Thoracic aorta (tissue), 2 donors: ENCODE measurements around the gene RUSC1. TPM values are rescaled to one million over a fixed set of nuclear protein-coding genes. Genes with fewer than 3 reads are reported as not detected.

Source experiments
- ATAC-seq: fragments of 150-250 bp; one replicate; pipeline ENCODE4 v1.8.0; 2017; ENCODE audit warnings: low read depth; ENCODE audit not compliant: insufficient number of reproducible peaks, low FRiP score
- DNase-seq: peaks from one replicate; pipeline ENCODE4 v3.0.0-alpha.2; 2020; ENCODE audit warnings: low spot score
- H3K27ac ChIP-seq, 2 donors: fragments of 200-600 bp; sonication (generic); 1 replicate in 1 of 2; 2 replicates in 1 of 2; pipeline ENCODE4 v1.5.1; 2016; ENCODE audit warnings: mild to moderate bottlenecking in 2 of 2, moderate library complexity in 2 of 2
- H3K27me3 ChIP-seq: fragments of 200-600 bp; sonication (generic); replicated peaks from 2 replicates; pipeline ENCODE4 v1.6.0; 2016; ENCODE audit warnings: mild to moderate bottlenecking; ENCODE audit not compliant: insufficient read depth
- H3K36me3 ChIP-seq: fragments of 200-600 bp; sonication (generic); one replicate; pipeline ENCODE4 v1.5.1; 2016
- H3K4me1 ChIP-seq, 2 donors: fragments of 200-600 bp; sonication (generic); 1 replicate in 1 of 2; 2 replicates in 1 of 2; pipeline versions ENCODE4 v1.5.1 to v1.6.0; 2016; ENCODE audit warnings: low read depth in 2 of 2, mild to moderate bottlenecking in 1 of 2; ENCODE audit not compliant: control insufficient read depth in 1 of 2
- H3K4me3 ChIP-seq: fragments of 200-600 bp; sonication (generic); 2 replicates; pipeline ENCODE4 v1.5.1; 2016; ENCODE audit warnings: mild to moderate bottlenecking
- H3K9me3 ChIP-seq: fragments of 200-600 bp; sonication (generic); 2 replicates; pipeline ENCODE4 v1.5.1; 2016
- CTCF ChIP-seq: fragments of 200-600 bp; sonication (generic); IDR thresholded peaks from one replicate; pipeline ENCODE4 v1.5.1; 2019; ENCODE audit warnings: antibody characterized with exemption
- total RNA-seq, 2 donors: library from RNA; depleted of rRNA; stranded (reverse); fragments of >200 nt; gene quantifications; one replicate each; pipeline versions ENCODE4 v1.1.0 to v1.2.3, GENCODE V29; 2016

RUSC1 gene
- total RNA-seq = 10 to 100 TPM; 38.7 to 61.3 TPM

- Histone ChIP-seq H3K4me1 (peaks cover 10 to 31% of the 10 kb centered on the region in 2 donors), H3K9me3 (no peaks in the 10 kb centered on the region), H3K4me3 (peak within 1 kb of the TSS; percentile 80), H3K27me3 (no peaks in the 10 kb centered on the region), H3K36me3 (no peaks in the 10 kb centered on the region), H3K27ac (peak within 1 kb of the TSS; percentile 86 to 91)
- DNase-seq = peak; percentile 34
- peak; percentile 10 for ATAC-seq
- TF ChIP-seq CTCF = no peak
Observed at GRCh38 chr1:155320661-155321617, at the start of gene RUSC1. Gene RUSC1, plus strand, starts transcription at chr1:155320894. Its CDS starts 880 bp downstream, at chr1:155321774.

GRCh38 chr1:155272466-155273342 lies 48.0 kb upstream of the RUSC1 start:
- Histone ChIP-seq H3K27me3 (no peaks in the 10 kb centered on the region), H3K9me3 (no peaks in the 10 kb centered on the region), H3K36me3 (peaks cover 34% of the 10 kb centered on the region), H3K4me3 (peak overlapping the region; percentile 92), H3K27ac (peak overlapping the region; percentile 80 to 94), H3K4me1 (peaks cover 9 to 32% of the 10 kb centered on the region in 2 donors)
- DNase-seq (no peak), ATAC-seq (peak; percentile 6)
- no peak for TF ChIP-seq CTCF

GRCh38 chr1:155273343-155274245 lies 47.1 kb upstream of the RUSC1 start, which contains the start of gene CLK2:
Gene CLK2, minus strand, starts transcription at chr1:155273504. Its CDS starts 2,527 bp downstream, at chr1:155270977.
- H3K4me3 ChIP-seq = peak within 1 kb of the TSS; percentile 92

More at GRCh38 chr1:155273343-155274245, 47.1 kb upstream of the RUSC1 start, which contains the start of gene CLK2:
- peak within 1 kb of the TSS; percentile 80 to 94 for H3K27ac ChIP-seq
- TF ChIP-seq CTCF = no peak
- no peaks in the 10 kb centered on the region for H3K9me3 ChIP-seq
- H3K36me3 ChIP-seq = peaks cover 26% of the 10 kb centered on the region
- ATAC-seq (peak; percentile 63), DNase-seq (peak; percentile 80)
- peaks cover 15 to 41% of the 10 kb centered on the region in 2 donors for H3K4me1 ChIP-seq
- no peaks in the 10 kb centered on the region for H3K27me3 ChIP-seq
